ENCODE measurements around the gene TOR1AIP2.

DNA sequence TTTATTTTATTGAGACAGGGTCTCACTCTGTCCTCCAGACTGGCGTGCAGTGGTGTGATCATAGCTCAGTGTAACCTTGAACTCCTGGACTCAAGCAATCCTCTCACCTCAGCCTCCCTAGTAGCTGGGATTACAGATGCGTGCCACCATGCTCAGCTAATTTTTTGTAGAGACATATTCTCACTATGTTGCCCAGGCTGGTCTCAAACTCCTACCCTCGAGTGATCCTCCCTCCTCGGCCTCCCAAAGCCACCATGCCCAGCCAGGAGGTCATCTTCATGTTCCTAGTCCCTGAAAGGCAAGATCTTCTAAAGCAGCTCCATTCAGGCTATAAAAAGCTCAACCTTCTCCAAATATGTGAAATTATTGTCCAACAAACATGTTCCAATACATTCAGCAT is 53.9 kb downstream of the TOR1AIP2 start:
- no peak for TF ChIP-seq FOXK2 (IDR thresholded peaks at IDR 0.05)
- TF ChIP-seq LEF1 (IDR thresholded peaks at IDR 0.05; ENCODE audit: borderline replicate concordance) = no peak
- TF ChIP-seq SUZ12 (IDR thresholded peaks at IDR 0.05) = no peak
- no peak for TF ChIP-seq L3MBTL2 (conservative IDR thresholded peaks at IDR 0.05)
- TF ChIP-seq ZNF384 (IDR thresholded peaks at IDR 0.05) = no peak
